ENCODE results near the gene INPP5A. TPM values are rescaled to one million over a fixed set of nuclear protein-coding genes. Genes with fewer than 3 reads are reported as not detected.

Gene INPP5A
- total RNA-seq, 1 experiment from 2014 or later: 7.6 TPM

GRCh38 chr10:132575320-132576201 lies 38.0 kb downstream of the INPP5A start:
- peak; percentile 86 for DNase-seq
- H3K4me3 ChIP-seq: no peak overlapping the region
- H3K36me3 ChIP-seq: no peaks in the 10 kb centered on the region
- H3K9me3 ChIP-seq: no peaks in the 10 kb centered on the region
- no peaks in the 10 kb centered on the region for H3K27me3 ChIP-seq

GRCh38 chr10:132576671-132577349 lies 39.2 kb downstream of the INPP5A start:
- Histone ChIP-seq H3K36me3 (no peaks in the 10 kb centered on the region), H3K27me3 (no peaks in the 10 kb centered on the region)
- DNase-seq: no peak

GRCh38 chr10:132577350-132578003 lies 39.9 kb downstream of the INPP5A start:
- H3K4me3 ChIP-seq: no peak overlapping the region
- no peaks in the 10 kb centered on the region for H3K27me3 ChIP-seq
- H3K9me3 ChIP-seq: no peaks in the 10 kb centered on the region
- peak; percentile 37 for DNase-seq
- H3K36me3 ChIP-seq: no peaks in the 10 kb centered on the region

More at GRCh38 chr10:132576671-132577349, 39.2 kb downstream of the INPP5A start:
- H3K9me3 ChIP-seq: no peaks in the 10 kb centered on the region
- H3K4me3 ChIP-seq: no peak overlapping the region

GRCh38 chr10:132578287-132578951 lies 40.8 kb downstream of the INPP5A start:
- no peak for DNase-seq
- Histone ChIP-seq H3K36me3 (no peaks in the 10 kb centered on the region), H3K27me3 (no peaks in the 10 kb centered on the region), H3K4me3 (no peak overlapping the region), H3K9me3 (no peaks in the 10 kb centered on the region)

DNA sequence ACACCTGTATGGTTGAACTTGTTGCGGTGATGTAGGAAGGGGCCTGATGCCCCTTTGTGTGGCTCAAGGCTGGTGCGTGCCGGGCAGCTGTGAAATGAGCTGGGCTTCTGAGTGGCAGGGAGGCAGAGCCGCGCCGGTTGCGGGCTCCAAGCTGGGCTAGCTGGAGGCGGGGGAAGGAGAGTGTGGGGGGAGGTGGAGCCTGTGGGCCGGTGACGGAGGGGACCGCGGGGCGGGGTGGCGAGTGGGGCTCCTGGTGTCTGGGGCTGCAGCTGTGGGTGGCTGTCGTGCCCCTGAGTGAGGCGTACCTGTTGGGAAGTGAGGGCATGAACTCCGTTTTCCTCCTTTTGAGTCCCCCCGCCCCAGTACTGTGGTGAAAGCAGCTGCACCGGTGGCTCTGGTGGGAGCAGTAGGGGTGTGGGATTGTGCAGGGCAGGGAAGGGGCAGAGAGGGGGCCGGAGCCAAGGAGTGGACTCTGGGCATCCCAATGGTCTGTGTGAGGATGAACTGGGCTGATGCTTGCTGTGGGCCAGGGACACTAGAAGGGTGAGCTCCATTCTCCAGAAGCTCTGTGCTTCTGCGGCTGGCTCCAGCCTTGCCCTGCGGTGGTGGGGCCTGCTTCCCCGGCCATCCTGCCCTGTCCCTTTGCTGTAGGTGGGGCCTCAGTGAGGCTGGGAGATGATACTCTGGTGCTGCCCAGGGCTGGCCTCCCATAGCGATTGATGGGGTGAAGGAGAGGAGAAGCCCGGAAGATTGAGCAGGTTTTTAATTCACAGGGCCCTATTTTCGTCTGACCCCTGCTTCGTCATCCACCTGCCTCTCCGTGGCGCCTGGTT lies 41.7 kb downstream of the INPP5A start:
- Histone ChIP-seq H3K27me3 (no peaks in the 10 kb centered on the region), H3K36me3 (no peaks in the 10 kb centered on the region), H3K4me3 (no peak overlapping the region), H3K9me3 (no peaks in the 10 kb centered on the region)
- no peak for DNase-seq

- no peaks in the 10 kb centered on the region for H3K36me3 ChIP-seq
- no peak for DNase-seq
- no peak overlapping the region for H3K4me3 ChIP-seq
- no peaks in the 10 kb centered on the region for H3K9me3 ChIP-seq
- H3K27me3 ChIP-seq: no peaks in the 10 kb centered on the region
These were observed 42.6 kb downstream of the INPP5A start for GRCh38 chr10:132580143-132580542.

- H3K4me3 ChIP-seq: no peak overlapping the region
- no peaks in the 10 kb centered on the region for H3K36me3 ChIP-seq
- DNase-seq: no peak
- H3K9me3 ChIP-seq: no peaks in the 10 kb centered on the region
- no peaks in the 10 kb centered on the region for H3K27me3 ChIP-seq
These were observed 43.0 kb downstream of the INPP5A start for GRCh38 chr10:132580617-132581016.

GRCh38 chr10:132582137-132582536 lies 44.5 kb downstream of the INPP5A start:
- H3K4me3 ChIP-seq: no peak overlapping the region
- H3K9me3 ChIP-seq: no peaks in the 10 kb centered on the region
- no peak for DNase-seq
- no peaks in the 10 kb centered on the region for H3K27me3 ChIP-seq
- H3K36me3 ChIP-seq: no peaks in the 10 kb centered on the region

DNA sequence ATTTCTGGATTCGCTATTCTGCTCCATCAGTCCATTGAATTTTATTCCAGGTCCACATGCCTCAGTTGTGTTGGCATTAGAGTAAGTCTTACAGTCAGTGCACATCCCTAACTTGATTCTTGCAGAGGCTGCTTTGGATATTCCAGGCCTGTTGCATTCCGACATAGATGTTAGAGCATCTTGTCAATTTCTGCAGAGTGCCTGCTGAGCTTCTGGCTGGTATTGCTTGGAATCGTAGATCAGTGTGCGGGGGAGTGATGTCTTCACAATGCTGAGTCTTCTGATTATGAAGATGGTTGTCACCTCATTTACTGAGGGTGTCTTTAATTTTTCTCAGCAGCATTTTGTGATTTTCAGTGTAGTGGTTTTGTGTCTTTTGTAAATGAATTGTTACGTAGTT lies 45.2 kb downstream of the INPP5A start:
- Histone ChIP-seq H3K4me3 (no peak overlapping the region), H3K9me3 (no peaks in the 10 kb centered on the region), H3K27me3 (no peaks in the 10 kb centered on the region), H3K36me3 (no peaks in the 10 kb centered on the region)
- DNase-seq: no peak

- no peak overlapping the region for H3K4me3 ChIP-seq
- DNase-seq: no peak
- no peaks in the 10 kb centered on the region for H3K9me3 ChIP-seq
- no peaks in the 10 kb centered on the region for H3K36me3 ChIP-seq
- H3K27me3 ChIP-seq: no peaks in the 10 kb centered on the region
These were observed 45.9 kb downstream of the INPP5A start for GRCh38 chr10:132583456-132583855.

- H3K27me3 ChIP-seq: no peaks in the 10 kb centered on the region
- no peaks in the 10 kb centered on the region for H3K9me3 ChIP-seq
- DNase-seq: no peak
- no peak overlapping the region for H3K4me3 ChIP-seq
- H3K36me3 ChIP-seq: no peaks in the 10 kb centered on the region
These were observed 46.5 kb downstream of the INPP5A start for GRCh38 chr10:132584081-132584480.

GRCh38 chr10:132585732-132586722 lies 48.4 kb downstream of the INPP5A start:
- Histone ChIP-seq H3K27me3 (no peaks in the 10 kb centered on the region), H3K4me3 (no peak overlapping the region), H3K36me3 (no peaks in the 10 kb centered on the region), H3K9me3 (no peaks in the 10 kb centered on the region)
- DNase-seq: no peak

GRCh38 chr10:132586739-132587138 lies 49.2 kb downstream of the INPP5A start:
- no peak for DNase-seq
- Histone ChIP-seq H3K4me3 (no peak overlapping the region), H3K27me3 (no peaks in the 10 kb centered on the region)

GRCh38 chr10:132587175-132587574 lies 49.6 kb downstream of the INPP5A start:
- Histone ChIP-seq H3K27me3 (no peaks in the 10 kb centered on the region), H3K9me3 (no peaks in the 10 kb centered on the region), H3K4me3 (no peak overlapping the region), H3K36me3 (no peaks in the 10 kb centered on the region)
- DNase-seq: no peak

More at GRCh38 chr10:132586739-132587138, 49.2 kb downstream of the INPP5A start:
- no peaks in the 10 kb centered on the region for H3K9me3 ChIP-seq
- H3K36me3 ChIP-seq: no peaks in the 10 kb centered on the region
